Measurements from ENCODE around the gene ULK4.

Gene ULK4

DNA sequence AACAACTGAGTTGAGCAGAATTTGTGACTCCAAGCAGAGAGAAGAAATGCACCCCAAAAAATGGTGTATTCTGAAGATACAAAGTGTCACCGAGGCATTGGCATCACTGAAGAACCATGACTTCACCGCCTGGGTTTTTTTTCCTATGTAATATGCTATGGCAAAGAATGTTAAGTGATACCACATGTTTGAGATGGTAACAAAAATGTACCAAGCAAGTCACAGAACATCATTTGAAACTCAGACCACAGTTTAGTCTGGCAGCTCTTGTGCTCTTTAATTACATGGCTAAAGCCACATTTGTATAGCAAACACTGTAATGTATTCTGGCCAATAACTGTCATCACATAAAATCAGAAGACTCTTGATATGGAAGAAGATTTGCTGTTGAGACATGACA lies 323.5 kb downstream of the ULK4 start:
- POLR2A ChIA-PET, result no interaction called here
- TF ChIP-seq FOXK2 (IDR thresholded peaks at IDR 0.05) (no peak), BHLHE40 (IDR thresholded peaks at IDR 0.05; ENCODE audit: borderline replicate concordance) (no peak), HDGF (IDR thresholded peaks at IDR 0.05; ENCODE audit: borderline replicate concordance) (no peak), LEF1 (IDR thresholded peaks at IDR 0.05; ENCODE audit: borderline replicate concordance) (no peak), ARNT (IDR thresholded peaks at IDR 0.05) (no peak), ELF4 (IDR thresholded peaks at IDR 0.05) (no peak), FOXM1 (IDR thresholded peaks at IDR 0.05; ENCODE audit: borderline replicate concordance) (no peak), L3MBTL2 (conservative IDR thresholded peaks at IDR 0.05) (no peak), SUZ12 (IDR thresholded peaks at IDR 0.05) (no peak), NFRKB (IDR thresholded peaks at IDR 0.05) (no peak), FOXA1 (IDR thresholded peaks at IDR 0.05) (no peak), ZNF384 (IDR thresholded peaks at IDR 0.05) (no peak), TARDBP (IDR thresholded peaks at IDR 0.05) (no peak), SP1 (IDR thresholded peaks at IDR 0.05) (no peak), CTBP1 (IDR thresholded peaks at IDR 0.05; ENCODE audit: borderline replicate concordance) (no peak)
- TF ChIP-seq, protein P1, sequence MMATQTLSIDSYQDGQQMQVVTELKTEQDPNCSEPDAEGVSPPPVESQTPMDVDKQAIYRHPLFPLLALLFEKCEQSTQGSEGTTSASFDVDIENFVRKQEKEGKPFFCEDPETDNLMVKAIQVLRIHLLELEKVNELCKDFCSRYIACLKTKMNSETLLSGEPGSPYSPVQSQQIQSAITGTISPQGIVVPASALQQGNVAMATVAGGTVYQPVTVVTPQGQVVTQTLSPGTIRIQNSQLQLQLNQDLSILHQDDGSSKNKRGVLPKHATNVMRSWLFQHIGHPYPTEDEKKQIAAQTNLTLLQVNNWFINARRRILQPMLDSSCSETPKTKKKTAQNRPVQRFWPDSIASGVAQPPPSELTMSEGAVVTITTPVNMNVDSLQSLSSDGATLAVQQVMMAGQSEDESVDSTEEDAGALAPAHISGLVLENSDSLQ (IDR thresholded peaks at IDR 0.05), result no peak
- CTCF ChIA-PET, result no interaction called here
- DNase-seq (ENCODE audit: extremely low spot score), result no peak

GRCh38 chr3:41632700-41633099 lies 329.2 kb downstream of the ULK4 start:
- ChIA-PET CTCF (no interaction called here), POLR2A (interaction anchor here (0.6 kb wide), 1 partner anchor 90 kb away, joined by 3 read pairs; no protein-coding TSS in a partner anchor)
- TF ChIP-seq SP1 (IDR thresholded peaks at IDR 0.05), result no peak
- no peak for TF ChIP-seq LEF1 (IDR thresholded peaks at IDR 0.05; ENCODE audit: borderline replicate concordance)
- TF ChIP-seq CTBP1 (IDR thresholded peaks at IDR 0.05; ENCODE audit: borderline replicate concordance), result no peak
- TF ChIP-seq, protein P1 (IDR thresholded peaks at IDR 0.05), result no peak
- no peak for TF ChIP-seq ELF4 (IDR thresholded peaks at IDR 0.05)
- DNase-seq (ENCODE audit: extremely low spot score), result no peak

DNA sequence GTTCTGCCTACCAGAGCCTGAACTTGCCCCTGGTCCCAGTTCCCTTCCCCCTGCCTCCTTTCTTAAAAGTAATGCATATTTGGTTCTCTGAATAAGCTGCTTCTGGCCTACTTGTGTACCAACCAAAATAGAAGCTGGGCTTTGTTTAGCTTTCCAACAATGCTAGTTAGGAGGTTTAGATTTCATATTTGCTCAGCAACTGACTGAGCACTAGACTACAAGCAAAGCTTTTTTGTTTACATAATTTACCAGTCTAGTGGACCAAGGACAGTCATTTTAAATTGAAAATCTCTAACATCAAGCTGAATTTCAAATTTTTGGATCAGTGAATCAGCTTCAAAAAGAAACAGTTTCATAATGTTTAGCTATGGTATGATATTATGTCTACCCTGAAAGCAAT lies 331.2 kb downstream of the ULK4 start:
- ChIA-PET POLR2A (no interaction called here), CTCF (no interaction called here)

DNA sequence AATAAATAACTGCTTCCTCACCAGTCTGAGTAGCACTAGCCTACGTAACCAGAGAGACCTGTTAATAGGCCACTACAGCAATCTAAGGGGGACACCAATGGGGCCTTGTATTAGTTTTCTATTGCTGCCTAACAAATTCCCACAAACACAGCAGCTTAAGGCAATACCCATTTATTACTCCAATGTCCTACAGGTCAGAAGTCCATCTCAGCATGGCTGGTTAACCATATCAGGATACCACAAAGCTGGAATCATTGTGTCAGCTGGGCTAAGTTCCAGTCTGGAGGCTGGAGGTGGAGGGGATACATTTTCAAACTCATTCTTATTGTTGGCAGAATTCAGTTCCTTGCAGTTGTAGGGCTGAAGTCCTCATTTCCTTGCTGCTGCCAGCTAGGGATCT lies 331.9 kb downstream of the ULK4 start:
- ChIA-PET POLR2A (no interaction called here), CTCF (no interaction called here)
- TF ChIP-seq LEF1 (IDR thresholded peaks at IDR 0.05; ENCODE audit: borderline replicate concordance), result no peak
- TF ChIP-seq SP1 (IDR thresholded peaks at IDR 0.05), result no peak
- no peak for TF ChIP-seq CTBP1 (IDR thresholded peaks at IDR 0.05; ENCODE audit: borderline replicate concordance)
- TF ChIP-seq HDGF (IDR thresholded peaks at IDR 0.05; ENCODE audit: borderline replicate concordance), result no peak
- no peak for DNase-seq (ENCODE audit: extremely low spot score)

More for the DNA sequence above, 331.2 kb downstream of the ULK4 start:
- DNase-seq (ENCODE audit: extremely low spot score), result no peak
- TF ChIP-seq HDGF (IDR thresholded peaks at IDR 0.05; ENCODE audit: borderline replicate concordance) (no peak), FOXM1 (IDR thresholded peaks at IDR 0.05; ENCODE audit: borderline replicate concordance) (no peak), L3MBTL2 (conservative IDR thresholded peaks at IDR 0.05) (no peak), FOXA1 (IDR thresholded peaks at IDR 0.05) (no peak), ARNT (IDR thresholded peaks at IDR 0.05) (no peak), SP1 (IDR thresholded peaks at IDR 0.05) (no peak), ZNF384 (IDR thresholded peaks at IDR 0.05) (no peak), LEF1 (IDR thresholded peaks at IDR 0.05; ENCODE audit: borderline replicate concordance) (no peak), TARDBP (IDR thresholded peaks at IDR 0.05) (no peak), FOXK2 (IDR thresholded peaks at IDR 0.05) (no peak), CTBP1 (IDR thresholded peaks at IDR 0.05; ENCODE audit: borderline replicate concordance) (no peak), BHLHE40 (IDR thresholded peaks at IDR 0.05; ENCODE audit: borderline replicate concordance) (no peak), SUZ12 (IDR thresholded peaks at IDR 0.05) (no peak), ELF4 (IDR thresholded peaks at IDR 0.05) (no peak), NFRKB (IDR thresholded peaks at IDR 0.05) (no peak)
- TF ChIP-seq, protein P1 (IDR thresholded peaks at IDR 0.05), result no peak

GRCh38 chr3:41629072-41629471 lies 332.8 kb downstream of the ULK4 start:
- DNase-seq (ENCODE audit: extremely low spot score), result no peak
- TF ChIP-seq TARDBP (IDR thresholded peaks at IDR 0.05) (no peak), HDGF (IDR thresholded peaks at IDR 0.05; ENCODE audit: borderline replicate concordance) (no peak), SUZ12 (IDR thresholded peaks at IDR 0.05) (no peak), FOXA1 (IDR thresholded peaks at IDR 0.05) (no peak), LEF1 (IDR thresholded peaks at IDR 0.05; ENCODE audit: borderline replicate concordance) (no peak)
- ChIA-PET CTCF (no interaction called here), POLR2A (no interaction called here)

GRCh38 chr3:41627477-41628087 lies 334.3 kb downstream of the ULK4 start:
- POLR2A ChIA-PET, result no interaction called here
- CTCF ChIA-PET, result no interaction called here
- DNase-seq (ENCODE audit: extremely low spot score), result no peak
- TF ChIP-seq TARDBP (IDR thresholded peaks at IDR 0.05), result no peak
- TF ChIP-seq LEF1 (IDR thresholded peaks at IDR 0.05; ENCODE audit: borderline replicate concordance), result no peak
- no peak for TF ChIP-seq SUZ12 (IDR thresholded peaks at IDR 0.05)

DNA sequence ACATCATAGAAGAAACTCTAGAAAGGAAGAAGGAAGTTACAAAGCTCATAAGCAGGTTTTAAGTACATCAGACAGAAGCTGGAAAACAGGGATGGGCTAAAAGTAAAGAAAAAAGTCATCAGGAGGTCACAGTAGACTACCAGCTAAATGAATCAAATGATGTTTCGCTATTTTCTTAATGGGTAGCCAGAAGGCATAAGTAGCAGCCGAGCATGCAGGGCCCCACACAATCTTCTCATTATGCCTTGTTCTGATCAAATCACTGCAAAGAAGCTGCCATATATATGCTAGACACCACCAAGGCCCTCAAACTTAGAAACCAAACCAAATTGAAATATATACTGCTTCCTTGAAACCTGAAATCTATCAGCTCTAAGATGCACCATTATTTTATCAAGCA lies 349.1 kb downstream of the ULK4 start:
- POLR2A ChIA-PET, result no interaction called here
- CTCF ChIA-PET, result no interaction called here
- no peak for TF ChIP-seq ZNF384 (IDR thresholded peaks at IDR 0.05)
- TF ChIP-seq L3MBTL2 (conservative IDR thresholded peaks at IDR 0.05), result no peak
- TF ChIP-seq SUZ12 (IDR thresholded peaks at IDR 0.05), result no peak
- TF ChIP-seq TARDBP (IDR thresholded peaks at IDR 0.05), result no peak
- TF ChIP-seq BHLHE40 (IDR thresholded peaks at IDR 0.05; ENCODE audit: borderline replicate concordance), result no peak
- no peak for TF ChIP-seq NFRKB (IDR thresholded peaks at IDR 0.05)
- no peak for TF ChIP-seq ARNT (IDR thresholded peaks at IDR 0.05)
- TF ChIP-seq FOXK2 (IDR thresholded peaks at IDR 0.05), result no peak
- TF ChIP-seq LEF1 (IDR thresholded peaks at IDR 0.05; ENCODE audit: borderline replicate concordance), result no peak
- TF ChIP-seq, protein P1 (IDR thresholded peaks at IDR 0.05), result no peak
- no peak for TF ChIP-seq HDGF (IDR thresholded peaks at IDR 0.05; ENCODE audit: borderline replicate concordance)
- TF ChIP-seq ELF4 (IDR thresholded peaks at IDR 0.05), result no peak
- TF ChIP-seq FOXA1 (IDR thresholded peaks at IDR 0.05), result no peak
- no peak for TF ChIP-seq SP1 (IDR thresholded peaks at IDR 0.05)
- no peak for TF ChIP-seq FOXM1 (IDR thresholded peaks at IDR 0.05; ENCODE audit: borderline replicate concordance)
- TF ChIP-seq CTBP1 (IDR thresholded peaks at IDR 0.05; ENCODE audit: borderline replicate concordance), result no peak
- no peak for DNase-seq (ENCODE audit: extremely low spot score)
